HCT116 (cell line): ENCODE measurements around the gene ZBED3.

Source experiments
- CBX3 ChIP-seq: IDR thresholded peaks from 2 replicates; pipeline ENCODE4 v1.6.1; 2012; ENCODE audit warnings: low read depth
- EZH2 ChIP-seq: fragments of 200-600 bp; sonication (generic); IDR thresholded peaks from 2 replicates; pipeline ENCODE4 v1.6.1; 2017; ENCODE audit warnings: antibody characterized with exemption, mixed run types
- POLR2A ChIP-seq: IDR thresholded peaks from 2 replicates; pipeline ENCODE4 v1.7.0; 2011; ENCODE audit warnings: borderline replicate concordance; ENCODE audit not compliant: insufficient read depth, insufficient read length; ENCODE audit errors: extremely low read depth
- POLR2AphosphoS5 ChIP-seq: IDR thresholded peaks from 2 replicates; pipeline ENCODE4 v1.6.1; 2011; ENCODE audit warnings: mild to moderate bottlenecking, low read depth, low read length, moderate library complexity
- RAD21 ChIP-seq: IDR thresholded peaks from 2 replicates; pipeline ENCODE4 v1.6.1; 2012; ENCODE audit warnings: low read depth, mild to moderate bottlenecking
- SRF ChIP-seq: IDR thresholded peaks from 2 replicates; pipeline ENCODE4 v1.6.1; 2012; ENCODE audit warnings: low read depth
- TF ChIP-seq, protein P1 (sequence below), 3 experiments: fragments of 200-600 bp in 1 of 3; sonication (generic) in 1 of 3; IDR thresholded peaks in 2 of 3; conservative IDR thresholded peaks in 1 of 3; 2 replicates each; pipeline ENCODE4 v1.5.1; 2012 to 2017; ENCODE audit warnings: low read depth in 2 of 3, low read length in 2 of 3, antibody characterized with exemption in 1 of 3, borderline replicate concordance in 1 of 3, control low read depth in 1 of 3, mild to moderate bottlenecking in 1 of 3, mixed read lengths in 1 of 3, mixed run types in 1 of 3, moderate library complexity in 1 of 3; ENCODE audit not compliant: insufficient read depth in 1 of 3
- TF ChIP-seq, protein P2 (sequence below): IDR thresholded peaks from 2 replicates; pipeline ENCODE4 v1.6.1; 2012
- TF ChIP-seq, protein P3 (sequence below): IDR thresholded peaks from 2 replicates; pipeline ENCODE4 v1.6.1; 2012

DNA sequence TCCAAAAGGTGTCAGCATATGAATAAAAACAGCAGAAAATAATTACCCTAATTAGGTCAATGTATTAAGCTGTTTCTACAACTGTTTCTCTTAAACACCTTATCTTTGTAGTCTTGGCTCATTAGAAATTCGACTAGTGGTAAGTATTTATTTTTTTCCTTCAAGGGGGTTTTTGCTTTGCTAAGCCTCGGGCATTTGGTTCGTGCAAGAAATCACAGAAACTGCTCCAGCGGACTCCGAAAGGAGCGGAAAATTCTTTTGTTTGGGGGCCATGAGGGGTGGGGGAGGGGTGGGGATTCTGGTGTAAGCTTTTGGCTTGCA, 757 bp downstream of the ZBED3 start:
- TF ChIP-seq, protein P1, sequence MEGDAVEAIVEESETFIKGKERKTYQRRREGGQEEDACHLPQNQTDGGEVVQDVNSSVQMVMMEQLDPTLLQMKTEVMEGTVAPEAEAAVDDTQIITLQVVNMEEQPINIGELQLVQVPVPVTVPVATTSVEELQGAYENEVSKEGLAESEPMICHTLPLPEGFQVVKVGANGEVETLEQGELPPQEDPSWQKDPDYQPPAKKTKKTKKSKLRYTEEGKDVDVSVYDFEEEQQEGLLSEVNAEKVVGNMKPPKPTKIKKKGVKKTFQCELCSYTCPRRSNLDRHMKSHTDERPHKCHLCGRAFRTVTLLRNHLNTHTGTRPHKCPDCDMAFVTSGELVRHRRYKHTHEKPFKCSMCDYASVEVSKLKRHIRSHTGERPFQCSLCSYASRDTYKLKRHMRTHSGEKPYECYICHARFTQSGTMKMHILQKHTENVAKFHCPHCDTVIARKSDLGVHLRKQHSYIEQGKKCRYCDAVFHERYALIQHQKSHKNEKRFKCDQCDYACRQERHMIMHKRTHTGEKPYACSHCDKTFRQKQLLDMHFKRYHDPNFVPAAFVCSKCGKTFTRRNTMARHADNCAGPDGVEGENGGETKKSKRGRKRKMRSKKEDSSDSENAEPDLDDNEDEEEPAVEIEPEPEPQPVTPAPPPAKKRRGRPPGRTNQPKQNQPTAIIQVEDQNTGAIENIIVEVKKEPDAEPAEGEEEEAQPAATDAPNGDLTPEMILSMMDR (IDR thresholded peaks at IDR 0.05 in 2 of 3, conservative IDR thresholded peaks at IDR 0.05 in 1 of 3; ENCODE audit: borderline replicate concordance in 1 of 3, insufficient read depth in 1 of 3, low read depth in 2 of 3, low read length in 2 of 3), result no peak
- TF ChIP-seq, protein P2, sequence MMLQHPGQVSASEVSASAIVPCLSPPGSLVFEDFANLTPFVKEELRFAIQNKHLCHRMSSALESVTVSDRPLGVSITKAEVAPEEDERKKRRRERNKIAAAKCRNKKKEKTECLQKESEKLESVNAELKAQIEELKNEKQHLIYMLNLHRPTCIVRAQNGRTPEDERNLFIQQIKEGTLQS, result no peak
- TF ChIP-seq CBX3, result peak; percentile 46; the same call in 1 of the 2 replicates
- TF ChIP-seq POLR2AphosphoS5, result no peak
- TF ChIP-seq RAD21, result no peak
- no peak for TF ChIP-seq POLR2A
- no peak for TF ChIP-seq SRF
- TF ChIP-seq EZH2, result no peak
- TF ChIP-seq, protein P3, sequence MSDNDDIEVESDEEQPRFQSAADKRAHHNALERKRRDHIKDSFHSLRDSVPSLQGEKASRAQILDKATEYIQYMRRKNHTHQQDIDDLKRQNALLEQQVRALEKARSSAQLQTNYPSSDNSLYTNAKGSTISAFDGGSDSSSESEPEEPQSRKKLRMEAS, result no peak
